Right renal cortex interstitium (tissue), 3 donors: ENCODE data around the gene KAZN. TPM values are rescaled to one million over a fixed set of nuclear protein-coding genes. Genes with fewer than 3 reads are reported as not detected.

ENCODE experiments used
- DNase-seq, 3 donors: peaks; one replicate each; pipeline ENCODE4 v3.0.0-alpha.2; 2013; ENCODE audit warnings: low read depth in 3 of 3, low spot score in 2 of 3
- polyA plus RNA-seq, 3 donors: library from polyadenylated mRNA; unstranded; fragments of 120-200 nt; gene quantifications; one replicate each; pipeline ENCODE4 v1.2.1, GENCODE V29; 2013; ENCODE audit not compliant: insufficient read length in 3 of 3

Gene KAZN
- polyA plus RNA-seq, 3 donors, result 31.1 to 37.0 (median 31.5) TPM

GRCh38 chr1:14583788-14584187 is 14.7 kb upstream of the KAZN start:
- no peak for DNase-seq

GRCh38 chr1:14585728-14586127 is 12.8 kb upstream of the KAZN start:
- no peak for DNase-seq

GRCh38 chr1:14590411-14591180 is 7.9 kb upstream of the KAZN start:
- DNase-seq, result no peak

GRCh38 chr1:14591600-14591999 is 6.9 kb upstream of the KAZN start:
- DNase-seq, result no peak

- no peak for DNase-seq
These were observed 6.4 kb upstream of the KAZN start for GRCh38 chr1:14592004-14592631.

- DNase-seq, result no peak
These were observed 5.2 kb upstream of the KAZN start for GRCh38 chr1:14593302-14593701.

- no peak for DNase-seq
These were observed 4.4 kb upstream of the KAZN start for GRCh38 chr1:14594045-14594444.

GRCh38 chr1:14596591-14596990 is 1.9 kb upstream of the KAZN start:
- DNase-seq, result no peak

GRCh38 chr1:14597343-14598006 is 1.0 kb upstream of the KAZN start:
- peak in 1 of 3 donors; percentile 33 for DNase-seq

- DNase-seq, result no peak
These were observed 433 bp upstream of the KAZN start for GRCh38 chr1:14598007-14598497.

GRCh38 chr1:14599183-14599791 is 802 bp downstream of the KAZN start:
- no peak for DNase-seq

GRCh38 chr1:14599800-14600199 is 1.3 kb downstream of the KAZN start:
- no peak for DNase-seq

- no peak for DNase-seq
These were observed 2.1 kb downstream of the KAZN start for GRCh38 chr1:14600405-14601112.

- DNase-seq, result peak in 1 of 3 donors; percentile 44
These were observed 3.7 kb downstream of the KAZN start for GRCh38 chr1:14602136-14602535.

- DNase-seq, result no peak
These were observed 5.2 kb downstream of the KAZN start for GRCh38 chr1:14603645-14604044.

- DNase-seq, result no peak
These were observed 5.9 kb downstream of the KAZN start for GRCh38 chr1:14604414-14604813.

- DNase-seq, result no peak
These were observed 7.5 kb downstream of the KAZN start for GRCh38 chr1:14605945-14606344.

GRCh38 chr1:14606632-14607031 is 8.1 kb downstream of the KAZN start:
- no peak for DNase-seq

GRCh38 chr1:14607295-14607694 is 8.8 kb downstream of the KAZN start:
- DNase-seq, result no peak

GRCh38 chr1:14608308-14608707 is 9.8 kb downstream of the KAZN start:
- no peak for DNase-seq

GRCh38 chr1:14610761-14611160 is 12.3 kb downstream of the KAZN start:
- DNase-seq, result no peak
